ENCODE measurements around the gene MTTP. TPM values are rescaled to one million over a fixed set of nuclear protein-coding genes. Genes with fewer than 3 reads are reported as not detected.

Gene MTTP
- total and polyA plus RNA-seq, 3 experiments from 2014 or later, result not detected

GRCh38 chr4:99622341-99622740 lies 47.7 kb downstream of the MTTP start:
- POLR2A ChIA-PET, result no interaction called here
- no peak overlapping the region for H3K4me3 Mint-ChIP-seq
- CTCF ChIA-PET, result no interaction called here
- no peaks in the 10 kb centered on the region for H3K36me3 ChIP-seq (ENCODE audit: insufficient read depth, low read length)
- no peak overlapping the region for H3K27ac ChIP-seq (ENCODE audit: low read depth, low read length)
- no peaks in the 10 kb centered on the region for H3K4me1 ChIP-seq (ENCODE audit: insufficient read depth, low read length)
- no peaks in the 10 kb centered on the region for H3K9me3 Mint-ChIP-seq
- no peaks in the 10 kb centered on the region for H3K36me3 Mint-ChIP-seq
- H3K27me3 Mint-ChIP-seq, result peaks cover 0 to 17% of the 10 kb centered on the region in 2 donors
- no peak for DNase-seq
- no peaks in the 10 kb centered on the region for H3K4me1 Mint-ChIP-seq
- no peaks in the 10 kb centered on the region for H3K27me3 ChIP-seq (ENCODE audit: insufficient read depth, low read length, poor library complexity, severe bottlenecking)
- no peak overlapping the region for H3K27ac Mint-ChIP-seq
- no peak overlapping the region for H3K4me3 ChIP-seq (ENCODE audit: low read length)
- H3K9me3 ChIP-seq (ENCODE audit: low read length), result no peaks in the 10 kb centered on the region

- Mint-ChIP-seq H3K27ac (no peak overlapping the region), H3K36me3 (no peaks in the 10 kb centered on the region), H3K9me3 (no peaks in the 10 kb centered on the region), H3K27me3 (peaks cover 0 to 21% of the 10 kb centered on the region in 2 donors), H3K4me3 (no peak overlapping the region), H3K4me1 (no peaks in the 10 kb centered on the region)
- DNase-seq, result no peak
- CTCF ChIA-PET, result no interaction called here
- Histone ChIP-seq H3K4me3 (ENCODE audit: low read length) (no peak overlapping the region), H3K4me1 (ENCODE audit: insufficient read depth, low read length) (no peaks in the 10 kb centered on the region), H3K27me3 (ENCODE audit: insufficient read depth, low read length, poor library complexity, severe bottlenecking) (no peaks in the 10 kb centered on the region), H3K36me3 (ENCODE audit: insufficient read depth, low read length) (no peaks in the 10 kb centered on the region), H3K9me3 (ENCODE audit: low read length) (no peaks in the 10 kb centered on the region), H3K27ac (ENCODE audit: low read depth, low read length) (no peak overlapping the region)
- POLR2A ChIA-PET, result no interaction called here
Measured at GRCh38 chr4:99624141-99624719, 49.6 kb downstream of the MTTP start.

- no peak overlapping the region for H3K27ac Mint-ChIP-seq
- Histone ChIP-seq H3K36me3 (ENCODE audit: insufficient read depth, low read length) (no peaks in the 10 kb centered on the region), H3K27ac (ENCODE audit: low read depth, low read length) (no peak overlapping the region), H3K9me3 (ENCODE audit: low read length) (no peaks in the 10 kb centered on the region), H3K4me3 (ENCODE audit: low read length) (no peak overlapping the region), H3K27me3 (ENCODE audit: insufficient read depth, low read length, poor library complexity, severe bottlenecking) (no peaks in the 10 kb centered on the region), H3K4me1 (ENCODE audit: insufficient read depth, low read length) (no peaks in the 10 kb centered on the region)
- POLR2A ChIA-PET, result no interaction called here
- H3K4me3 Mint-ChIP-seq, result no peak overlapping the region
- H3K4me1 Mint-ChIP-seq, result no peaks in the 10 kb centered on the region
- H3K36me3 Mint-ChIP-seq, result no peaks in the 10 kb centered on the region
- CTCF ChIA-PET, result no interaction called here
- peaks cover 0 to 24% of the 10 kb centered on the region in 2 donors for H3K27me3 Mint-ChIP-seq
- H3K9me3 Mint-ChIP-seq, result no peaks in the 10 kb centered on the region
- DNase-seq, result no peak
Measured at GRCh38 chr4:99625369-99625768, 50.7 kb downstream of the MTTP start.

GRCh38 chr4:99628040-99628439 lies 53.4 kb downstream of the MTTP start:
- H3K4me1 Mint-ChIP-seq, result no peaks in the 10 kb centered on the region
- ChIA-PET POLR2A (no interaction called here), CTCF (no interaction called here)
- Histone ChIP-seq H3K9me3 (ENCODE audit: low read length) (no peaks in the 10 kb centered on the region), H3K4me3 (ENCODE audit: low read length) (no peak overlapping the region), H3K27me3 (ENCODE audit: insufficient read depth, low read length, poor library complexity, severe bottlenecking) (no peaks in the 10 kb centered on the region), H3K36me3 (ENCODE audit: insufficient read depth, low read length) (no peaks in the 10 kb centered on the region), H3K27ac (ENCODE audit: low read depth, low read length) (no peak overlapping the region), H3K4me1 (ENCODE audit: insufficient read depth, low read length) (no peaks in the 10 kb centered on the region)
- H3K9me3 Mint-ChIP-seq, result no peaks in the 10 kb centered on the region
- H3K36me3 Mint-ChIP-seq, result no peaks in the 10 kb centered on the region
- no peak overlapping the region for H3K27ac Mint-ChIP-seq
- no peak for DNase-seq
- H3K4me3 Mint-ChIP-seq, result no peak overlapping the region
- peaks cover 2 to 25% of the 10 kb centered on the region in 2 donors for H3K27me3 Mint-ChIP-seq

GRCh38 chr4:99629962-99630554 lies 55.4 kb downstream of the MTTP start:
- CTCF ChIA-PET, result no interaction called here
- H3K27ac Mint-ChIP-seq, result no peak overlapping the region
- POLR2A ChIA-PET, result no interaction called here

GRCh38 chr4:99630857-99631360 lies 56.3 kb downstream of the MTTP start:
- Histone ChIP-seq H3K27ac (ENCODE audit: low read depth, low read length) (no peak overlapping the region), H3K27me3 (ENCODE audit: insufficient read depth, low read length, poor library complexity, severe bottlenecking) (no peaks in the 10 kb centered on the region), H3K4me3 (ENCODE audit: low read length) (no peak overlapping the region), H3K36me3 (ENCODE audit: insufficient read depth, low read length) (no peaks in the 10 kb centered on the region), H3K4me1 (ENCODE audit: insufficient read depth, low read length) (no peaks in the 10 kb centered on the region), H3K9me3 (ENCODE audit: low read length) (no peaks in the 10 kb centered on the region)
- no peaks in the 10 kb centered on the region for H3K4me1 Mint-ChIP-seq
- H3K27ac Mint-ChIP-seq, result no peak overlapping the region
- ChIA-PET CTCF (no interaction called here), POLR2A (no interaction called here)
- H3K4me3 Mint-ChIP-seq, result no peak overlapping the region
- H3K36me3 Mint-ChIP-seq, result peaks cover 0 to 2% (median 0%) of the 10 kb centered on the region in 3 donors
- H3K27me3 Mint-ChIP-seq, result peaks cover 4 to 35% of the 10 kb centered on the region in 2 donors
- H3K9me3 Mint-ChIP-seq, result no peaks in the 10 kb centered on the region
- DNase-seq, result no peak

More at GRCh38 chr4:99629962-99630554, 55.4 kb downstream of the MTTP start:
- Mint-ChIP-seq H3K4me3 (no peak overlapping the region), H3K9me3 (no peaks in the 10 kb centered on the region), H3K36me3 (no peaks in the 10 kb centered on the region), H3K27me3 (peaks cover 4 to 29% of the 10 kb centered on the region in 2 donors), H3K4me1 (no peaks in the 10 kb centered on the region)
- H3K9me3 ChIP-seq (ENCODE audit: low read length), result no peaks in the 10 kb centered on the region
- H3K4me3 ChIP-seq (ENCODE audit: low read length), result no peak overlapping the region
- no peaks in the 10 kb centered on the region for H3K36me3 ChIP-seq (ENCODE audit: insufficient read depth, low read length)
- H3K27me3 ChIP-seq (ENCODE audit: insufficient read depth, low read length, poor library complexity, severe bottlenecking), result no peaks in the 10 kb centered on the region
- no peak overlapping the region for H3K27ac ChIP-seq (ENCODE audit: low read depth, low read length)
- no peak for DNase-seq
- H3K4me1 ChIP-seq (ENCODE audit: insufficient read depth, low read length), result no peaks in the 10 kb centered on the region

GRCh38 chr4:99633772-99634171 lies 59.1 kb downstream of the MTTP start:
- H3K27me3 Mint-ChIP-seq, result peaks cover 4 to 33% of the 10 kb centered on the region in 2 donors
- Histone ChIP-seq H3K4me1 (ENCODE audit: insufficient read depth, low read length) (no peaks in the 10 kb centered on the region), H3K27ac (ENCODE audit: low read depth, low read length) (no peak overlapping the region), H3K9me3 (ENCODE audit: low read length) (no peaks in the 10 kb centered on the region), H3K36me3 (ENCODE audit: insufficient read depth, low read length) (no peaks in the 10 kb centered on the region), H3K27me3 (ENCODE audit: insufficient read depth, low read length, poor library complexity, severe bottlenecking) (no peaks in the 10 kb centered on the region), H3K4me3 (ENCODE audit: low read length) (no peak overlapping the region)
- H3K4me3 Mint-ChIP-seq, result no peak overlapping the region
- CTCF ChIA-PET, result no interaction called here
- no peaks in the 10 kb centered on the region for H3K4me1 Mint-ChIP-seq
- no peaks in the 10 kb centered on the region for H3K9me3 Mint-ChIP-seq
- H3K36me3 Mint-ChIP-seq, result peaks cover 0 to 2% (median 0%) of the 10 kb centered on the region in 3 donors
- H3K27ac Mint-ChIP-seq, result no peak overlapping the region
- POLR2A ChIA-PET, result no interaction called here
- DNase-seq, result no peak

GRCh38 chr4:99634742-99635360 lies 60.2 kb downstream of the MTTP start:
- POLR2A ChIA-PET, result no interaction called here
- Histone ChIP-seq H3K36me3 (ENCODE audit: insufficient read depth, low read length) (no peaks in the 10 kb centered on the region), H3K9me3 (ENCODE audit: low read length) (no peaks in the 10 kb centered on the region), H3K27ac (ENCODE audit: low read depth, low read length) (no peak overlapping the region), H3K4me3 (ENCODE audit: low read length) (no peak overlapping the region), H3K4me1 (ENCODE audit: insufficient read depth, low read length) (no peaks in the 10 kb centered on the region), H3K27me3 (ENCODE audit: insufficient read depth, low read length, poor library complexity, severe bottlenecking) (no peaks in the 10 kb centered on the region)
- Mint-ChIP-seq H3K36me3 (peaks cover 0 to 2% (median 0%) of the 10 kb centered on the region in 3 donors), H3K27me3 (peaks cover 4 to 33% of the 10 kb centered on the region in 2 donors), H3K27ac (peak overlapping the region in 1 of 8 donors; percentile 15), H3K4me1 (no peaks in the 10 kb centered on the region), H3K9me3 (no peaks in the 10 kb centered on the region), H3K4me3 (no peak overlapping the region)
- CTCF ChIA-PET, result no interaction called here
- DNase-seq, result no peak
